ENCODE measurements around the gene PANX3. TPM values are rescaled to one million over a fixed set of nuclear protein-coding genes. Genes with fewer than 3 reads are reported as not detected.

PANX3 gene
- total and polyA plus RNA-seq, 9 of the 15 experiments (the other 6 are each of a cell fraction or from before 2014, with no cell fraction given): 0.09 to 0.69 (median 0.39) TPM

DNA sequence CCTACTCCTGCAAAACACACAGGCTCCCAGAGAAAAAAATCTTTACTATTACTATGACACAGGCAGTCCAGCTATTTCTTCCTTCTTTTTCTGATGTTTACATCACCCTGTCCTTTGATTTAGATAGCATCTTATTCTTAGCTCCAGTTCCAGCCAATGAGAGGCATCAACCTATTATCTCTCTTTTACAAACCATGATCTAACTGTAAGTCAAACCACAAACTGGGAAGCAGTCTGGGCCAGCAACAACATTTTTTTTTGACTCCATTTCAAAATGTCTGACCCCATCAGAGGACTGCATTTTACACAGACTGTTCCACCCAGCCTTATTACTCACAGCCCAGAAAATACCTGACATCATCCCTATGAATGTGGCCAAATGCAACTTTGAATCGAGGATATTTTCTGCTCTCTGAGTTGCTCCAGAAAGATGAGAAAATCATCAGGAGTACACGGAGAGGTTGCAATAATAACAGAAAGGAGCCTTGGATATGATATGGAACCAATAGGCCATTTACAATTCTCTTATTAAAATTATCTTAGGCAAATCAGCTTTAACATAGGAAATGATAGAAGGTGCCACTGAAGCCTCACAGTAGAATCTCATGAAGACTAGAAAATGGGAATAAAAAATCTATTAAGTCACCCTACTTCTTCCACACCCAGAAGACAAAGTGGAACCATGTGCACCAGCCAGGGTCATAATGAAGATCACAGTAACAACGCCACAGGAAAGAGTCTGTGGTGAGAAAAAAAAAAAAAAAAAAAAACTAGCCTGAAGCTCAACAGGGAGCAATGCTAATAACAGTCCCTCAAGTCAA is 32.6 kb downstream of the PANX3 start (continued):
- TF ChIP-seq, protein P1, sequence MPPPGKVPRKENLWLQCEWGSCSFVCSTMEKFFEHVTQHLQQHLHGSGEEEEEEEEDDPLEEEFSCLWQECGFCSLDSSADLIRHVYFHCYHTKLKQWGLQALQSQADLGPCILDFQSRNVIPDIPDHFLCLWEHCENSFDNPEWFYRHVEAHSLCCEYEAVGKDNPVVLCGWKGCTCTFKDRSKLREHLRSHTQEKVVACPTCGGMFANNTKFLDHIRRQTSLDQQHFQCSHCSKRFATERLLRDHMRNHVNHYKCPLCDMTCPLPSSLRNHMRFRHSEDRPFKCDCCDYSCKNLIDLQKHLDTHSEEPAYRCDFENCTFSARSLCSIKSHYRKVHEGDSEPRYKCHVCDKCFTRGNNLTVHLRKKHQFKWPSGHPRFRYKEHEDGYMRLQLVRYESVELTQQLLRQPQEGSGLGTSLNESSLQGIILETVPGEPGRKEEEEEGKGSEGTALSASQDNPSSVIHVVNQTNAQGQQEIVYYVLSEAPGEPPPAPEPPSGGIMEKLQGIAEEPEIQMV (tag; conservative IDR thresholded peaks at IDR 0.05; ENCODE audit: low read depth): no peak
- TF ChIP-seq RAD21 (CRISPR knock-in tag; conservative IDR thresholded peaks at IDR 0.05 in 1 of 2, IDR thresholded peaks at IDR 0.05 in 1 of 2): 0 out of 4 replicates have a peak, but pooled peaks of 1 of the 2 experiments have one; percentile 6
- TF ChIP-seq ZBTB7A (IDR thresholded peaks at IDR 0.05; ENCODE audit: borderline replicate concordance, control insufficient read depth, low read depth, low read length): no peak
- TF ChIP-seq ILK (tag; IDR thresholded peaks at IDR 0.05; ENCODE audit: borderline replicate concordance, low read depth): no peak
- TF ChIP-seq MECOM (CRISPR knock-in tag; IDR thresholded peaks at IDR 0.05): no peak
- no peak for TF ChIP-seq ELF4 (CRISPR knock-in tag; IDR thresholded peaks at IDR 0.05)
- no peak for TF ChIP-seq CXXC5 (CRISPR knock-in tag; IDR thresholded peaks at IDR 0.05)
- no peak for TF ChIP-seq SIRT6 (IDR thresholded peaks at IDR 0.05; ENCODE audit: low read depth, low read length)
- TF ChIP-seq, protein P2, sequence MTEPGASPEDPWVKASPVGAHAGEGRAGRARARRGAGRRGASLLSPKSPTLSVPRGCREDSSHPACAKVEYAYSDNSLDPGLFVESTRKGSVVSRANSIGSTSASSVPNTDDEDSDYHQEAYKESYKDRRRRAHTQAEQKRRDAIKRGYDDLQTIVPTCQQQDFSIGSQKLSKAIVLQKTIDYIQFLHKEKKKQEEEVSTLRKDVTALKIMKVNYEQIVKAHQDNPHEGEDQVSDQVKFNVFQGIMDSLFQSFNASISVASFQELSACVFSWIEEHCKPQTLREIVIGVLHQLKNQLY (CRISPR knock-in tag; conservative IDR thresholded peaks at IDR 0.05): no peak
- no peak for TF ChIP-seq IFI16 (CRISPR knock-in tag; IDR thresholded peaks at IDR 0.05)
- no peak for TF ChIP-seq ZC3H11A (IDR thresholded peaks at IDR 0.05; ENCODE audit: low read depth, low read length)
- no peak for TF ChIP-seq ZNF586 (CRISPR knock-in tag; conservative IDR thresholded peaks at IDR 0.05)
- TF ChIP-seq ZNF282 (CRISPR knock-in tag; IDR thresholded peaks at IDR 0.05): no peak
- TF ChIP-seq SOX6 (IDR thresholded peaks at IDR 0.05): peak; percentile 95
- TF ChIP-seq JUN (IDR thresholded peaks at IDR 0.05; ENCODE audit: borderline replicate concordance, low read depth, low read length): no peak; the same call in none of the 2 replicates
- no peak for TF ChIP-seq JUN (CRISPR knock-in tag; IDR thresholded peaks at IDR 0.05; ENCODE audit: borderline replicate concordance)
- TF ChIP-seq, protein P3, sequence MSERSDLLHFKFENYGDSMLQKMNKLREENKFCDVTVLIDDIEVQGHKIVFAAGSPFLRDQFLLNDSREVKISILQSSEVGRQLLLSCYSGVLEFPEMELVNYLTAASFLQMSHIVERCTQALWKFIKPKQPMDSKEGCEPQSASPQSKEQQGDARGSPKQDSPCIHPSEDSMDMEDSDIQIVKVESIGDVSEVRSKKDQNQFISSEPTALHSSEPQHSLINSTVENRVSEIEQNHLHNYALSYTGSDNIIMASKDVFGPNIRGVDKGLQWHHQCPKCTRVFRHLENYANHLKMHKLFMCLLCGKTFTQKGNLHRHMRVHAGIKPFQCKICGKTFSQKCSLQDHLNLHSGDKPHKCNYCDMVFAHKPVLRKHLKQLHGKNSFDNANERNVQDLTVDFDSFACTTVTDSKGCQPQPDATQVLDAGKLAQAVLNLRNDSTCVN (CRISPR knock-in tag; IDR thresholded peaks at IDR 0.05): no peak
- no peak for TF ChIP-seq NRF1 (conservative IDR thresholded peaks at IDR 0.05 in 1 of 2, IDR thresholded peaks at IDR 0.05 in 1 of 2)
- TF ChIP-seq BACH1 (tag; IDR thresholded peaks at IDR 0.05): peak; percentile 61
- no peak for TF ChIP-seq ZNF165 (CRISPR knock-in tag; IDR thresholded peaks at IDR 0.05; ENCODE audit: borderline replicate concordance)
- TF ChIP-seq CBX2 (IDR thresholded peaks at IDR 0.05; ENCODE audit: insufficient read depth, low read length, poor library complexity, severe bottlenecking): no peak
- TF ChIP-seq, protein P4, sequence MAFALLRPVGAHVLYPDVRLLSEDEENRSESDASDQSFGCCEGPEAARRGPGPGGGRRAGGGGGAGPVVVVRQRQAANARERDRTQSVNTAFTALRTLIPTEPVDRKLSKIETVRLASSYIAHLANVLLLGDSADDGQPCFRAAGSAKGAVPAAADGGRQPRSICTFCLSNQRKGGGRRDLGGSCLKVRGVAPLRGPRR (CRISPR knock-in tag; IDR thresholded peaks at IDR 0.05): no peak
- peak; percentile 89 for TF ChIP-seq LEF1 (IDR thresholded peaks at IDR 0.05)

Measured in K562 (cell line).